Motor neuron (in vitro differentiated cells): ENCODE data around the gene MACROD2. TPM values are rescaled to one million over a fixed set of nuclear protein-coding genes. Genes with fewer than 3 reads are reported as not detected.

Source experiments
- ATAC-seq, 8 experiments: fragments of 200-7000 bp; cut with Tn5 transposase; replicated peaks in 6 of 8; 2 replicates each; pipeline ENCODE4 v1.8.0; 2021; ENCODE audit warnings: mild to moderate bottlenecking in 8 of 8, moderate library complexity in 8 of 8
- H3K27ac ChIP-seq, 2 donors: fragments of 250-450 bp; sonication (Bioruptor Pico); 2 replicates each; pipeline ENCODE4 v1.9.0; 2021; ENCODE audit warnings: antibody characterized with exemption in 2 of 2, mild to moderate bottlenecking in 2 of 2, moderate library complexity in 1 of 2
- H3K4me1 ChIP-seq, 2 donors: fragments of 250-450 bp; sonication (Bioruptor Pico); replicated peaks in 1 of 2; 2 replicates each; pipeline ENCODE4 v1.6.1; 2021; ENCODE audit warnings: antibody characterized with exemption in 2 of 2, mild to moderate bottlenecking in 2 of 2, moderate library complexity in 1 of 2
- H3K4me3 ChIP-seq, 5 donors: fragments of 250-450 bp; sonication (Bioruptor Pico); 2 replicates each; pipeline ENCODE4 v1.9.0; 2021; ENCODE audit warnings: antibody characterized with exemption in 5 of 5, mild to moderate bottlenecking in 5 of 5, moderate library complexity in 4 of 5
- WGBS, 10 experiments: fragments of 450-650 bp; shearing (Covaris generic); methylation state at CpG; one replicate each; pipeline ENCODE4 v1.0.0; 2022; 5-methylcytosine and 5-hydroxymethylcytosine counted together
- in situ Hi-C, 9 experiments: fragments of 400-800 bp; cut with MboI; loops; one replicate each; pipeline ENCODE4 v1.15.0; 2021; ENCODE audit warnings: low sequenced_read_pairs in 9 of 9, low pct_unique_long_range_greater_than_20kb in 2 of 9; ENCODE audit not compliant: unreplicated experiment in 9 of 9
- total RNA-seq, 8 experiments: library from RNA; unstranded; fragments of 300-600 nt; gene quantifications; 2 replicates each; pipeline versions ENCODE4 v1.2.3 to v1.2.4, GENCODE V29; 2022

The MACROD2 gene
- total RNA-seq, 8 experiments from 2014 or later, result 4.3 to 24.9 (median 10.4) TPM

- no peak for ATAC-seq
- in situ Hi-C loops, result no loop called here
- Histone ChIP-seq H3K4me1 (peaks cover 0 to 2% of the 10 kb centered on the region in 2 donors), H3K4me3 (no peak overlapping the region), H3K27ac (no peak overlapping the region)
- 83 to 100% (median 87%) methylated on average over 1 of the region's 1 CpG; no CpG with 5 or more reads in 4 of the 10 experiments for WGBS, 10 experiments
Measured at GRCh38 chr20:15742627-15743026, 1747.3 kb downstream of the MACROD2 start.

GRCh38 chr20:15756002-15756753, 1760.9 kb downstream of the MACROD2 start:
- H3K4me1 ChIP-seq, result no peaks in the 10 kb centered on the region
- WGBS, 10 experiments, result 20 to 92% (median 51%) methylated on average over 1 to 3 of the region's 3 CpGs
- no peak overlapping the region for H3K27ac ChIP-seq
- ATAC-seq, result peak in 3 of 8 experiments; percentile 65 to 87 (median 71)
- H3K4me3 ChIP-seq, result no peak overlapping the region
- in situ Hi-C loops, result loop anchor here in 1 of 9 experiments (25.0 kb wide), 1 partner anchor 1419 kb away; the partner anchor contains the start of gene FLRT3

- in situ Hi-C loops, result loop anchor here in 1 of 9 experiments (25.0 kb wide), 1 partner anchor 1419 kb away; the partner anchor contains the start of gene FLRT3
- no peak overlapping the region for H3K4me3 ChIP-seq
- no peak for ATAC-seq
- WGBS, 10 experiments, result 21 to 100% (median 33%) methylated on average over 1 to 2 of the region's 2 CpGs; no CpG with 5 or more reads in 3 of the 10 experiments
- H3K27ac ChIP-seq, result no peak overlapping the region
- H3K4me1 ChIP-seq, result no peaks in the 10 kb centered on the region
Measured at GRCh38 chr20:15756754-15757115, 1761.4 kb downstream of the MACROD2 start.

- 3 to 96% (median 77%) methylated on average over 1 to 6 of the region's 6 CpGs for WGBS, 10 experiments
- no peak overlapping the region for H3K4me3 ChIP-seq
- no peaks in the 10 kb centered on the region for H3K4me1 ChIP-seq
- no peak overlapping the region for H3K27ac ChIP-seq
- in situ Hi-C loops, result loop anchor here in 1 of 9 experiments (25.0 kb wide), 1 partner anchor 1422 kb away; the partner anchor contains the start of gene FLRT3
- peak in 5 of 8 experiments; percentile 44 to 86 (median 54) for ATAC-seq
Measured at GRCh38 chr20:15759594-15759993, 1764.3 kb downstream of the MACROD2 start.

GRCh38 chr20:15760001-15760621, 1764.8 kb downstream of the MACROD2 start:
- H3K27ac ChIP-seq, result no peak overlapping the region
- no peak overlapping the region for H3K4me3 ChIP-seq
- no peaks in the 10 kb centered on the region for H3K4me1 ChIP-seq
- 16 to 93% (median 68%) methylated on average over 1 to 10 of the region's 11 CpGs; no CpG with 5 or more reads in 4 of the 10 experiments for WGBS, 10 experiments
- in situ Hi-C loops, result loop anchor here in 1 of 9 experiments (25.0 kb wide), 1 partner anchor 1423 kb away; the partner anchor contains the start of gene FLRT3
- ATAC-seq, result peak in 2 of 8 experiments; percentile 65 to 66

- in situ Hi-C loops, result loop anchor here in 1 of 9 experiments (25.0 kb wide), 1 partner anchor 1426 kb away; the partner anchor contains the start of gene FLRT3
- no peak for ATAC-seq
- no peak overlapping the region for H3K27ac ChIP-seq
- no peaks in the 10 kb centered on the region for H3K4me1 ChIP-seq
- no peak overlapping the region for H3K4me3 ChIP-seq
Measured at GRCh38 chr20:15763366-15763765, 1768.0 kb downstream of the MACROD2 start.

GRCh38 chr20:15767586-15767985, 1772.3 kb downstream of the MACROD2 start:
- in situ Hi-C loops, result loop anchor here in 1 of 9 experiments (25.0 kb wide), 1 partner anchor 1430 kb away; the partner anchor contains the start of gene FLRT3
- WGBS, 10 experiments, result 0 to 100% (median 41%) methylated on average over 1 of the region's 1 CpG
- no peak for ATAC-seq
- Histone ChIP-seq H3K27ac (no peak overlapping the region), H3K4me3 (no peak overlapping the region), H3K4me1 (no peaks in the 10 kb centered on the region)

- in situ Hi-C loops, result loop anchor here in 1 of 9 experiments (25.0 kb wide), 1 partner anchor 1431 kb away; the partner anchor contains the start of gene FLRT3
- ATAC-seq, result no peak
- Histone ChIP-seq H3K27ac (no peak overlapping the region), H3K4me1 (peaks cover 0 to 5% of the 10 kb centered on the region in 2 donors), H3K4me3 (no peak overlapping the region)
- WGBS, 10 experiments, result 52 to 100% (median 92%) methylated on average over 1 to 3 of the region's 3 CpGs
Measured at GRCh38 chr20:15767999-15768741, 1772.9 kb downstream of the MACROD2 start.

GRCh38 chr20:15772826-15773225, 1777.5 kb downstream of the MACROD2 start:
- Histone ChIP-seq H3K4me3 (no peak overlapping the region), H3K4me1 (peaks cover 0 to 9% of the 10 kb centered on the region in 2 donors), H3K27ac (no peak overlapping the region)
- peak in 1 of 8 experiments; percentile 10 for ATAC-seq
- WGBS, 10 experiments, result 25 to 100% (median 83%) methylated on average over 1 to 3 of the region's 3 CpGs
- in situ Hi-C loops, result loop anchor here in 1 of 9 experiments (25.0 kb wide), 1 partner anchor 1436 kb away; the partner anchor contains the start of gene FLRT3

GRCh38 chr20:15774926-15775325, 1779.6 kb downstream of the MACROD2 start:
- no peak overlapping the region for H3K4me3 ChIP-seq
- ATAC-seq, result peak in 3 of 8 experiments; percentile 70 to 78 (median 72)
- 21 to 100% (median 77%) methylated on average over 2 to 4 of the region's 4 CpGs for WGBS, 10 experiments
- in situ Hi-C loops, result loop anchor here in 1 of 9 experiments (25.0 kb wide), 1 partner anchor 1438 kb away; the partner anchor contains the start of gene FLRT3
- no peak overlapping the region for H3K27ac ChIP-seq
- H3K4me1 ChIP-seq, result peaks cover 0 to 9% of the 10 kb centered on the region in 2 donors

GRCh38 chr20:15776770-15777466, 1781.6 kb downstream of the MACROD2 start:
- 25 to 84% (median 70%) methylated on average over 1 to 3 of the region's 3 CpGs; no CpG with 5 or more reads in 2 of the 10 experiments for WGBS, 10 experiments
- no peak overlapping the region for H3K4me3 ChIP-seq
- ATAC-seq, result peak in 1 of 8 experiments; percentile 80
- peaks cover 0 to 9% of the 10 kb centered on the region in 2 donors for H3K4me1 ChIP-seq
- no peak overlapping the region for H3K27ac ChIP-seq
- in situ Hi-C loops, result no loop called here

- WGBS, 10 experiments, result 27 to 97% (median 80%) methylated on average over 1 to 3 of the region's 3 CpGs; no CpG with 5 or more reads in 1 of the 10 experiments
Measured at GRCh38 chr20:15784020-15784419, 1788.7 kb downstream of the MACROD2 start.

More at GRCh38 chr20:15784020-15784419, 1788.7 kb downstream of the MACROD2 start:
- Histone ChIP-seq H3K27ac (no peak overlapping the region), H3K4me1 (peaks cover 7 to 14% of the 10 kb centered on the region in 2 donors), H3K4me3 (no peak overlapping the region)
- in situ Hi-C loops, result no loop called here
- ATAC-seq, result no peak
